ENCODE results near the gene RABEP2. TPM values are rescaled to one million over a fixed set of nuclear protein-coding genes. Genes with fewer than 3 reads are reported as not detected.
"Not testable (repeated sequence)": the region's sequence is repeated elsewhere in the genome, so short reads cannot be mapped to it uniquely, and the experiment has no call there.

RABEP2 gene
- 23.3 TPM for total RNA-seq

GRCh38 chr16:28924762-28925385, at the start of gene RABEP2:
TSS of gene RABEP2 (minus strand) at chr16:28925238. CDS start at chr16:28925163, 75 bp downstream.
- peak; percentile 85 for DNase-seq

GRCh38 chr16:28974437-28975157, 49.6 kb upstream of the RABEP2 start, which contains the start of gene SPNS1:
TSS of gene SPNS1 (plus strand) at chr16:28974778. CDS start at chr16:28975152, 374 bp downstream.
- peak; percentile 95 for DNase-seq

- DNase-seq, result peak; percentile 40
These were observed 49.0 kb upstream of the RABEP2 start for GRCh38 chr16:28974007-28974436.

DNA sequence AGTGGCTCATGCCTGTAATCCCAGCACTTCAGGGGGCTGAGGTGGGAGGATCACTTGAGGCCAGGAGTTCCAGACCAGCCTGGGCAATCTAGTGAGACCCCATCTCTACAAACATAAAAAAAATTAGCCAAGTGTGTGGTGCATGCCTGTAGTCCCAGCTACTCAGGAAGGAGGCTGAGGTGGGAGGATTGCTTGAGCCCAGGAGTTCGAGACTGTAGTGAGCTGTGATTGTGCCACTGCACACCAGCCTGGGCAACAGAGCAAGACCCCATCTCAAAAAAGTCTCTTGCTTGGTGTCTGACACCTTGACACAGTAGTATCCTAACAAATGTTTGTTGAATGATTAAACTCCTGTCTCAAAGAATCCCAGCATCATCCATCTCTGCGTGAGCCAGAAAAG, 44.7 kb upstream of the RABEP2 start:
- not testable (repeated sequence) for DNase-seq

- no peak for DNase-seq
These were observed 42.1 kb upstream of the RABEP2 start for GRCh38 chr16:28967156-28967555.

DNA sequence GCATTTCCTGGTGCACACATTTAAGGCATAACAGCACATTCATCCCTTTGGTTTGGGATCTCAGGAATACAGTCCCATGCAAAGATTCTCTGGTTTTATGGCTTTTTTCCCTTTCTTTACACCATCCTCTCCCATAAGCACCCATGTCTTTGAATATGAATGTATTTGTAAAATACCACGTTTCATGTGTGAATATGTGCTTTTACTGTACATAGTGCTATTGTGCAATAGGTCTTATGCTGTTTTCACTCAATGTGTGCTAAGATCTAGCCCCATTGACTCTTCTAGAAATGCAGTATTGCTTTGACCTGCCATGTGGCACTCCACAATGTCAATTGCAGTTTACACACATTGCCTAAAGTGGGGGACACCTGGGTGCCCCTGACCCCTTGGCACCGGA, 39.5 kb upstream of the RABEP2 start:
- DNase-seq, result no peak

GRCh38 chr16:28964072-28964471, 39.0 kb upstream of the RABEP2 start:
- DNase-seq, result no peak

GRCh38 chr16:28958836-28959235, 33.8 kb upstream of the RABEP2 start:
- no peak for DNase-seq

- DNase-seq, result no peak
These were observed 33.2 kb upstream of the RABEP2 start for GRCh38 chr16:28958216-28958615.

DNA sequence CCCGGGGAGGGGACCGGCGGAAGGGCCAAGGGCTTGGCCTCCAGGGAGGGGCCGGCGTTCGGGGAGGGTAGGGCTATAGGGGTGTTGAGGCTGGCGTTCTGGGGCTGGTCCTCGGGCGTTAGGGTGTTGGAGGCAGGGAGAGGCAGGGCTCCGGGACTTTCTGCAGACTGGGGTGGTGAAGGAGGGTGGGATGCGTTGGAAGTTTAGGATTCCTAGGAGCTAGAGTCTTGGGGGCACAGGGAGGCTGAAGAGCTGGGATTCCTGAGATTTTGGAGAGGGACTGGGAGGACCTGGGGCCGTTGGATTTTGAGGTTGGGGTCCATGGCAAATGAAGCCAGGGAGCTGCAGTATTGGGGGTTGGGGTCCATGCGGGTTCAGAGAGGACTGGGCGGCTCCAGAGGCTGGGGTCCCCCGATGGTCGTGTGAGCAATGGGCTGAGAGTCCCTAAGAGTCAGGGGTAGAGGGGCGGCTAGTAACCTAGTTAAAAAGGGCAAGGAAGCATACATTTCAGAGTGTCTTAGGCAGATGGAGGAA, 26.4 kb upstream of the RABEP2 start:
- no peak for DNase-seq

- peak; percentile 100 for DNase-seq
These were observed 25.8 kb upstream of the RABEP2 start, which contains the start of gene NFATC2IP for GRCh38 chr16:28950648-28951409. TSS of gene NFATC2IP (plus strand) at chr16:28950937. CDS start at chr16:28951012, 75 bp downstream.

GRCh38 chr16:28946681-28947080, 21.6 kb upstream of the RABEP2 start:
- DNase-seq, result no peak

- DNase-seq, result no peak
These were observed 18.2 kb upstream of the RABEP2 start for GRCh38 chr16:28943281-28943680.

- DNase-seq, result not testable (repeated sequence)
These were observed 14.8 kb upstream of the RABEP2 start for GRCh38 chr16:28939825-28940224.

DNA sequence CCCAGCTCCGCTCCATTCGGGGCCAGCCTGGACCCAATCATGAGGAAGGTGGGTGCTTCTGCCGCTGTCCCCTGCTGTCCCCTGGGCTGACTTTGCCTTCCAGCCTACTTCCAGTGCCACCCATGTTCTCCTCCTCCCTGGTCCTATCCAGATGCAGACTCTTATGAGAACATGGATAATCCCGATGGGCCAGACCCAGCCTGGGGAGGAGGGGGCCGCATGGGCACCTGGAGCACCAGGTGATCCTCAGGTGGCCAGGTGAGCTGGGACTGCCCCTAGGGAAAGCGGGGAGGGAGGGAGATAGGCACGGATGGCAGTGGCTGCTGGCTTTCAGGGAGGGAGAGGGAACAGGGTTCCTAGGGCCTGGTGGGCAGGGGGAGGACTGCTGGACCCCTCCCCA, 13.7 kb upstream of the RABEP2 start:
- DNase-seq, result no peak

GRCh38 chr16:28937222-28937876, 12.3 kb upstream of the RABEP2 start:
- no peak for DNase-seq

GRCh38 chr16:28936784-28937155, 11.7 kb upstream of the RABEP2 start:
- DNase-seq, result no peak

- DNase-seq, result peak; percentile 25
These were observed 11.1 kb upstream of the RABEP2 start for GRCh38 chr16:28935924-28936783.

- DNase-seq, result no peak
These were observed 10.3 kb upstream of the RABEP2 start for GRCh38 chr16:28935346-28935745.

GRCh38 chr16:28933171-28933570, 8.1 kb upstream of the RABEP2 start:
- no peak for DNase-seq

All from skin of body (tissue), 2 donors.